NCI-H1436 (cell line): ENCODE results near the gene MYH15.

ENCODE experiments used
- DNase-seq: peaks from one replicate; lab custom pipeline; 2025; lab: John Stamatoyannopoulos, UW

MYH15 gene

GRCh38 chr3:108334701-108335100 lies 175.7 kb downstream of the MYH15 start:
- no peak for DNase-seq

DNA sequence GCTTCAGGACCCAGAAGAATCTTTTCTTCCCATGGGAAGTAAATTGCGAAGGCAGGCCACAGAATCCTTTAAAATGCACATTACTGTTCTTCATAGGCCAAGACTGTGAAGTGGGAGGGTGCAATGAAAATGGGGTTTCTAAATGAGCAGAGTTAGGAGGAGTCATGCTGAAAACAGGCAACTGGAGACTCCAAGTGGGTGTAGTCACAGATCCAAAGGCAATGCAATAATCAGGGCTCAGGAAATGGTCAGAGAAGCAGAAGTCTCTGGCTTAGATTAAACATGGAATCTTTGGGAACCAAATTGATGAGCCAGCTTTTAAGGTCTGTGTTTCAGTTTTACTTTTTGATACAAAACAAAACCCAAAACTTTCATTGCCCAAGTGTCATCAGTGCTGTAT lies 176.4 kb downstream of the MYH15 start:
- no peak for DNase-seq

DNA sequence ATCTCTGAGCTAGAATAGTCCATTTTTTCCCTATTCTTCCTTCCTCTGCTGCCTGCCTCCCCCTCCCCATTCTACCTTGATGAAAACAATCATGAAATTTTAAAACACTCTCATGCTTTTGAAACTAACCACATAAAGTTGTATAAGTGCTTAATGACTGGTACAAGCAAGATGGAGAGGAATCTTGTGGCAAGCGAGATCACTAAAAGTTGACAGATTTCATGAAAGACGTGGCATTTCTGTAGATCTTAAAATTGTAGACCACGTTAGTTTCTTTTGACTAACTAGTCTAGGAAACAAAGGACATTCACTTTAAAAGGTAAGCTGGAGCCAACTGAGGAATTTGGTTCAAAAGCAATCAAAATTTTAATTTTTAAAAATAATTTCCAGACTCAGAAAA lies 178.6 kb downstream of the MYH15 start:
- no peak for DNase-seq
